GM12873 (cell line): ENCODE data around the gene CCDC88B.

ENCODE experiments used
- CTCF ChIP-seq: IDR thresholded peaks from 2 replicates; pipeline ENCODE4 v1.5.1; 2012; ENCODE audit warnings: low read depth, mild to moderate bottlenecking, moderate library complexity, low read length, control low read depth; ENCODE audit not compliant: insufficient read depth; ENCODE audit errors: missing control alignments

CCDC88B gene

DNA sequence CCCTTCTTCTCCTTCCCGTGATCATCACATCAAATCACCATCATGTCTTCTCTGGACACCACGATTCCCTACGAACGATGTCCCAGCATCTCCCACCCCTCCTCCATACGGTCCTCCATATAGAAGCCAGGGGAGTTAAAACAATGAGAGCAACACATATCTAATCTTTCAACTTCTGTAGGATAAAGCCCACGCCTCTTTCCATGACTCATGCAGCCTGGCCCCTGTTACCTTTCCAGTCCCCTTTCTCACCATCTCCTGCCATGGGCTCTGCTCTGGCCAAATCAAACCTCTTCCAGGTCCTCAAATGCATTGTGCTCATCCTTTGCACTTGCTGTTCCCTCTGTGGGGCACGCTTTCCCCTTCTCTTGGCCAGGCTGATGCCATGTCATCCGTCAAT lies 42.6 kb downstream of the CCDC88B start:
- TF ChIP-seq CTCF = no peak

DNA sequence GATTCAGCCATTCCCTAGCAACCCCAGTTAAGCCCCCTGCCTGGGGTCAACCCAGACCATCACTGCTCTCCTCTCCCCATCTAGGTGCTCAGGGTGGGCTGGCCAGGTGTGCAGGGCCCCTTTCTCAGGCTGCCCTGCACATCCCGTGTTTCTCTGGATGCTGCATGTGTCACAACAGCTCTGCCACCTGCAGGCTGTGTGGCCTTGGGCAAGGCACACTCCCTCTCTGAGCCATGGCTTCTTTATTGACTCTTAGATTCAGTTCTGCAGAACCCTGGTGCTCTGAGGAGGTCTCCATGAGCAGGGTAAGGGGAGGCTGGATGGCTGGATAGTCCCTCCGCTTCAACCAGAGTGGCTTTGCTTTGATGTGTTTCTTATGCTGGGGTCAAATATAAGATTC lies 43.6 kb downstream of the CCDC88B start:
- TF ChIP-seq CTCF = no peak

- no peak for TF ChIP-seq CTCF
These were observed 44.2 kb downstream of the CCDC88B start for GRCh38 chr11:64384028-64384737.

DNA sequence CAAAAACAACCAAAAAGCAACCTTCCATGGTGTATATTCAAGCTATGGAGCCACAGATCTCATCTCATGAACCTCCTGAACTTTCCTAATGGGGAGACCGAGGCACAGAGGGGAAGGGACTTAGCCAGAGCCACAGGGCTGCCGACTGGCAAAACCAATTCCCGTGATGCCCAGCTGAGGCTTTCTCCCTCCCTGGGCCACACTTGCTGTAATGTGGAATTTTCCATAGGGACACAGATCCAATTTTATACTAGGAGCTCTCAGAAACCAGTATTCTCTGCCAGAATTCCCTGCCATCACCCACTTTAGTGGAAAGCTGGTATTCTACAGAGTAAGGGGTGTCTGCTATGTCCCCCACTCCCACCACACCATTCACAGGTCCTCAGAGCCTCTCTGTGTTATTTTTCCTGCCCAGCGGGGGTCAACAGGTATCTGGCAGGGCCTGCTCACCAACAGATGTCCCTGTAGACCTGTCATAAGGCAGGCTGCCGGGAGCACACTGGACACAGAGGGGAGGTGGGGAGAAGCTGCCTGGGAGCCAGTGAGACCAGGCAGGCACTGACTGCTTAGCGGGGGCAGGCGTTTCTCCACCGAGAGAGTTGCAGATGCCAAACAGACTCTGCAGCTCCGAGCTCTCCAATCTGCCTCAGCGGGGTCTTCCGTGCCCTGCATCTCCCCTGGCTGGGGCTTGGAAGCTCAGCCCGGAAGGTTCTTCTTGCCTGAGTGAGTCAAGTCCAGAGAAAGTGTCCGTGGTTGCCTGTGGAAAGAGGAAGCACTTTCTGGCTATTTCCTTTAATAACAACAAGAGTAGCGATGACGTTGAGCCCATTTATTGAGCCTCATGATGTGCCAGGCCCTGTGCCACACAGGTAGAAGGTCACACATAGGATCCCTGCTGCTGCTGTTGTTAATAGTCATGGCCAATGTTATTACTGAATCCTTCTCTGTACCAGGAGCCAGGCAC lies 45.3 kb downstream of the CCDC88B start:
- TF ChIP-seq CTCF = no peak

DNA sequence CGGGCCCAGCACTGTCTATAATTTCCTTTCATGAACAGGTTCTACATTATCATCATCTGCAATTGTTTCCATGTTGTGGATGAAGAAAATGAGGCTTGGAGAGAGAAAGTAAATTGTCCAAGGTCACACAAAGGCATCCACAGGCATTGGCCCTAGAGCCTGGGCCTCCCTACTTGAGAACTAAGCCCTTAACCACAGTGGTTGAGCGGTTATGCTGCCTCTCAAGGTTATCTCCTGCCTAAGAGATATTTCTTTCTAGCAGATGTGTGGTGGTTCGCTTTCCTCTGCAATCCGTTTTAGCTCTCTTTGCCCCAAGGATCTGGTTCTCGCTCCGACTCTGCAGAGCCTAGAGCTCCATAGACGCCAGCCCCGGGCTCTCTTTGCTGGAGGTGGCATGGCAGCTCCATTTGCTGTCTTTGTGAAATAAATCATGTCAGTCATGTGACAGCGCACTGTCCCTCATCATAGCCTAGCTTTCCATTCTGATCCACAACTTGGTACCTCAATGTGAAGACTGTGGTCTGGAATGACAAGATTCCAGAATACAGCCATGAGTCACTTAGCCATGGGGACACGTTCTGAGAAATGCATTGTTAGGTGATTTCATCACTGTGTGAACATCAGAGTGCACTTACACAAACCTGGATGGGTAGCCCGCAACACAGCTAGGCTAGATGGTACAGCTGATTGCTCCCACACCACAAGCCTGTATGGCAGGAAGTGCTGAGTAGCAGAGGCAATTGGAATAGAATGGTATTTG lies 46.1 kb downstream of the CCDC88B start:
- no peak for TF ChIP-seq CTCF

GRCh38 chr11:64387916-64388315 lies 47.9 kb downstream of the CCDC88B start:
- TF ChIP-seq CTCF = no peak

GRCh38 chr11:64388894-64389293 lies 48.9 kb downstream of the CCDC88B start:
- no peak for TF ChIP-seq CTCF
